Measurements from ENCODE around the gene WDR1. TPM values are rescaled to one million over a fixed set of nuclear protein-coding genes. Genes with fewer than 3 reads are reported as not detected.

Gene WDR1
- total and polyA plus RNA-seq, 10 of the 15 experiments (the other 5 are each of a cell fraction or from before 2014, with no cell fraction given) = 28.5 to 397 (median 290) TPM

GRCh38 chr4:10055871-10056270 lies 60.7 kb downstream of the WDR1 start (continued):
- TF ChIP-seq CEBPZ (IDR thresholded peaks at IDR 0.05; ENCODE audit: low read depth, low read length) (no peak), SIX5 (IDR thresholded peaks at IDR 0.05; ENCODE audit: low read depth, low read length, severe bottlenecking) (no peak), NFYA (IDR thresholded peaks at IDR 0.05; ENCODE audit: borderline replicate concordance, low read depth, low read length) (no peak), ZNF274 (IDR thresholded peaks at IDR 0.05; ENCODE audit: insufficient read depth, insufficient read length) (no peak), MAX (IDR thresholded peaks at IDR 0.05; ENCODE audit: low read depth, low read length) (no peak), EP300 (IDR thresholded peaks at IDR 0.05; ENCODE audit: borderline replicate concordance in 1 of 2, control insufficient read depth in 1 of 2, low read depth in 2 of 2, low read length in 2 of 2) (no peak)

GRCh38 chr4:10054571-10055041 lies 62.0 kb downstream of the WDR1 start:
- ChIA-PET POLR2A (no interaction called here), CTCF (no interaction called here), RAD21 (ENCODE audit: unreplicated experiment) (no interaction called here), SMC1A (ENCODE audit: uncharacterized antibody, unreplicated experiment) (no interaction called here)
- in situ Hi-C loops (cut with MboI) (no loop called here), intact Hi-C loops (cut with micrococcal nuclease; ENCODE audit: unreplicated experiment) (no loop called here)
- TF ChIP-seq LARP7 (IDR thresholded peaks at IDR 0.05) (no peak), MLLT1 (IDR thresholded peaks at IDR 0.05) (no peak), TCF7 (IDR thresholded peaks at IDR 0.05; ENCODE audit: borderline replicate concordance) (no peak)
- WGBS (ENCODE audit: insufficient coverage, insufficient replicate concordance, low lambda C conversion rate, missing lambda C conversion rate) = 48% methylated on average over 4 of the region's 4 CpGs
- no TSS peak for BruUV-seq (replicated peaks)
- Histone ChIP-seq H2AFZ (ENCODE audit: control insufficient read depth, low read depth, low read length) (no peak overlapping the region), H4K20me1 (ENCODE audit: control insufficient read depth, insufficient read depth) (no peaks in the 10 kb centered on the region), H3K4me1 (ENCODE audit: control insufficient read depth, insufficient read depth, low read length) (no peaks in the 10 kb centered on the region), H3K27ac (ENCODE audit: control insufficient read depth, insufficient read depth) (no peak overlapping the region), H3K9ac (ENCODE audit: control insufficient read depth, insufficient read depth, low read length) (no peak overlapping the region), H3K36me3 (ENCODE audit: control insufficient read depth in 2 of 2, insufficient read depth in 2 of 2, low read length in 1 of 2) (no peaks in the 10 kb centered on the region), H3K4me2 (ENCODE audit: control insufficient read depth, insufficient read depth) (no peak overlapping the region), H3K4me3 (no peak overlapping the region), H3K79me2 (ENCODE audit: control insufficient read depth, insufficient read depth, low read length) (no peaks in the 10 kb centered on the region), H3K27me3 (replicated peaks in 1 of 2; ENCODE audit: control insufficient read depth in 2 of 2, insufficient read depth in 2 of 2, low read length in 1 of 2) (no peaks in the 10 kb centered on the region), H3K9me3 (replicated peaks; ENCODE audit: control insufficient read depth, insufficient read depth, low read length) (no peaks in the 10 kb centered on the region)
- FAIRE-seq (no peak), DNase-seq (ENCODE audit: low read depth, low spot score) (no peak), ATAC-seq (no peak)

Measured in GM12878 (cell line).